HG03571 (cell line): Measurements from ENCODE around the gene GABRR2.
"Not testable (repeated sequence)": the region's sequence is repeated elsewhere in the genome, so short reads cannot be mapped to it uniquely, and the experiment has no call there.

Experiments used
- ATAC-seq: cut with Tn5 transposase; IDR thresholded peaks from one replicate; pipeline ENCODE4 v1.9.1; 2021; ENCODE audit not compliant: unreplicated experiment

Gene GABRR2

GRCh38 chr6:89328976-89329375, 13.9 kb upstream of the GABRR2 start:
- ATAC-seq = no peak

DNA sequence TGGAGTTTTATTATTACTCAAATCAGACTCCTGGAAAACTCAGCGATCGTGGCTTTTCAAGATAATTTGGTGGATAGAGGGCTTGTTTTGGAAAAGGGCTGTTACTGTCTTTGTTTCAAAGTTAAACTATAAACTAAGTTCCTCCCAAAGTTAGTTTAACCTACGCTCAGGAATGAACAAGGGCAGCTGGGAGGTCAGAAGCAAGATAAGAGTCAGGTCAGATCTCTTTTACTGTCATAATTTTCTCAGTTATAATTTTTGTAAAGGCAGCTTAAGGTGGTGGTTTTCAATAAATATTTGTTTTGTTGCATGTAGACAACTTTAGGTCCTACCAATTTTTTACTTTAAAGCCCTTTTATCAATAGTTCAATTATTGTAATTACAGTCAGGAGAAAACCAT, 9.2 kb upstream of the GABRR2 start:
- ATAC-seq = no peak

DNA sequence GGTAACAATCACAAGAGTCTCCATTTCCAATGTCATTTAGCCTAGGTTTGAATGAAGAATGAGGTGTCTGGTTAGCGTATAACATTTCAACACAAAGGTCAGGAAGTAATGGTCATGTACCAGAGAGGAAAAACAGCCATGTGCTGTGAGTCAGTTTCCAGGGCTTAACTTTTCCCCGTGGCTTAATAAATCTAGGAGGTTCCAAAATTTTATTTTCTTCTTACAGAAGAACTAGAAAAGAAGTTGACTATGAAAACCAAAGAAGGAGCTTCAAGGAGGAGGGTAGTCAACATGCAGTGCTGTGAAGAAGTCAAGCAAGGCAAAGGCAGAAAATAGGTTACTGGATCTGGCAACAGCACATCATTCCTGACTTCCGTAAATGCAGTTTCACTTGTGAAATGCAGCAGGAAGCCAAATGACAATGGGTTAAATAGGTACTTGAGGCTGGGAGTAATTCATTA, 8.4 kb upstream of the GABRR2 start:
- ATAC-seq = no peak

GRCh38 chr6:89321131-89321970, 6.3 kb upstream of the GABRR2 start:
- ATAC-seq = no peak

GRCh38 chr6:89320012-89320559, 5.0 kb upstream of the GABRR2 start:
- no peak for ATAC-seq

DNA sequence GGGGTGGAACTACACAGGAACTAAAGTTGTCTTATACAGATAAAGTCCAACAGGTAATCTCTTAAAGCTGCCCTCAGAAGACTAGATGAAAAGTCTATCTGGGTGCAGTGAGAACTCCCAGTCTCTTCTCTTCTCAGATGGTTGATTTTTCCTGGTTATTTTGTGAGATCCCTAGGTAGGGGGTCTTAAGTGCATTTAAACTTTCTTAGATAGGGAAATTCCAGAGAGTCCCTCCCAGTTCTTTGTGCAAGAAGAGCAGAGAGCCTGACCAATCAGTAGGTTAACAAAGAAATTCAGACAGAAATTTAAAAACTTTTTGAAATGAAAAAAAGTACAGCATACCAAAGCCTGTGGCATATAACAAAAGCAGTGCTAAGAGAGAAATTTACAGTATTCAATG, 2.0 kb upstream of the GABRR2 start:
- no peak for ATAC-seq

GRCh38 chr6:89314692-89315091, 407 bp downstream of the GABRR2 start:
- ATAC-seq = no peak

DNA sequence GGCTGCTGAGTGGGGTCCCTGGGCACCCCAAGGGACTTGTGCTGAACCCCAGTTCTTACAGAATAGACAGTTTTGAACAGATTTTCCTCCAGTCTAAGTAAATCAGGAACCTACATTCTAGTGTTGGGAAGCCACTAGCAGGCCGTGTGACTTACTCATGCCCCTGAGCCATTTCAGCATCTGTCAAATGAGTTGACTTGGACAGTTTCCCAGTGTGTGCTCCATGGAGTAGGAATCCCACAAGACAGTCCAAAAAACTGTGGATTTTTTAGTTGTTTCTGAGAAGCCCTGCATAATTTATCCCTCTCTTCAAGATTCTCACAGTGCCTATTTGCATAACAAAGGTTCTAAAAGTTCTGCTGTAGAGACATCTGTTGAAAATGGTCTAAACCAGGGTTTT, 2.1 kb downstream of the GABRR2 start:
- ATAC-seq = no peak

- no peak for ATAC-seq
These were observed 3.1 kb downstream of the GABRR2 start for GRCh38 chr6:89311853-89312531.

DNA sequence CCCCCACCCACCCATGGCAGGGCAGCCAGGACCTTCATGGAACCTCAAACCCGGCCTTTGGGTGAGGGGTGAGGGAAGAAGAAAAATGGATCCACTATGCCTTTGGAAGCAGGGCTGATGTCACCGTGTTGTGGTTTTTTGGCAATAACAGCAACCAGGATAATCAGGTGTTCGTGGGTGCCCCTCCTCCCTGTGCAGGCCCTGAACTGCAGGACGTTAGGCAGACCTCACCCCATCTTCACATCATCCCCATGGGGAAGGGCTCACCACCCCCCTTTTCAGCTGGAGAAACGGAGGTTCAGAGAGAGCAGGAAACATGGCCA, 3.6 kb downstream of the GABRR2 start:
- no peak for ATAC-seq

DNA sequence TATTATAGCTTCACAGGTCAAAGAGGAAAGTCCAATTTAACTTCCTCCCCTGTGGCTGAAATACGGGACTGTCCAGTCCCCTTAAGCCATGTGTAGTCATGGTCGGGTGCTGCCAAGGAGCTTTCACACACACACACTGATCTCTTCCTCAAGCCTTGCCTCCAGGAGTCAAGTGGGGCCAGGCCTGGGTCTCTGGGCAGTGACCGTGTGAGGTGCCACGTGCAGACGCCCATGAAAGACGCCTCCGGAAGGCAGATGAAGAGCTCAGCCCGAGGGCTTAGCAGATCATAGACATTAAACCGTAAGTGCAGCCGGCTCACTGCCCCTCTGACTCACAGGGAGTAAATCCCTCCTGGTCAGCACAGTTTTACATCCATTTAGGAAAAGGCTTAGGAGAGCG, 4.2 kb downstream of the GABRR2 start:
- no peak for ATAC-seq

- ATAC-seq = no peak
These were observed 6.3 kb downstream of the GABRR2 start for GRCh38 chr6:89308525-89309395.

- ATAC-seq = not testable (repeated sequence)
These were observed 10.6 kb downstream of the GABRR2 start for GRCh38 chr6:89304517-89304916.

DNA sequence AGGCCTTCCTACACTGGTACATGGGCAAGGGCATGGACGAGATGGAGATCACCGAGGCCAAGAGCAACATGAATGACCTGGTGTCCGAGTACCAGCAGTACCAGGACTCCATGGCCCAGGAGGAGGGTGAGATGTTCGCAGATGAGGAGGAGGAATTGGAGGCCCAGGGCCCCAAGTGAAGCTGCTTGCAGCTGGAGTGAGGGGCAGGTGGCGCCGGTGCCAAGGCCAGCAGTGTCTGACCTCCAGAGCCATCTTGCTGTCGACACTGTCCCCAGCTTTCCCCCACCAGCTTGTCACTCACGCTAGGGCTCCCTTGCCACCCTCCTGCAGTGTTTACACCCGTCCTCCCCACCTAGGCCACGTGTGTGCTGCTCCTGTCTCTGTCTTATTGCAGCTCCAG, 12.2 kb downstream of the GABRR2 start:
- no peak for ATAC-seq

- no peak for ATAC-seq
These were observed 12.8 kb downstream of the GABRR2 start for GRCh38 chr6:89302195-89302770.

DNA sequence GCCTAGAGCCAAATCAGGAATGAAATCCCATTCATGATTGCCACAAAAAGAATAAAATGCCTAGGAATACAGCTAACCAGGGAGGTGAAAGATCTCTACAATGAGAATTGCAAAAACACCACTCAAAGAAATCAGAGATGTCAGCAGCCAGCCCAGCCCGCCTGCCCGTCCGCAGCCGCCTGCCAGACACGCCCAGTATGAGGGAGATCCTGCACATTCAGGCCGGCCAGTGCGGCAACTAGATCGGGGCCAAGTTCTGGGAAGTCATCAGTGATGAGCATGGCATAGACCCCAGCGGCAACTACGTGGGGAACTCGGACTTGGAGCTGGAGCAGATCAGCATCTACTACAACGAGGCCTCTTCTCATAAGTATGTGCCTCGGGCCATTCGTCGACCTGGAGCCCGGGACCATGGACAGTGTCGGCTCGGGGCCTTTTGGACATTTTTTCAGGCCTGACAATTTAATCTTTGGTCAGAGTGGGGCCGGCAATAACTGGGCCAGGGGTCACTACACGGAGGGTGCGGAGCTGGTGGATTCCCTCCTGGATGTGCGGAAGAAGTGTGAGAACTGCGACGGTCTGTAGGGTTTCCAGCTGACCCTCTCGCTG, 13.4 kb downstream of the GABRR2 start:
- ATAC-seq = no peak

- ATAC-seq = no peak
These were observed 15.6 kb downstream of the GABRR2 start for GRCh38 chr6:89299466-89299850.

DNA sequence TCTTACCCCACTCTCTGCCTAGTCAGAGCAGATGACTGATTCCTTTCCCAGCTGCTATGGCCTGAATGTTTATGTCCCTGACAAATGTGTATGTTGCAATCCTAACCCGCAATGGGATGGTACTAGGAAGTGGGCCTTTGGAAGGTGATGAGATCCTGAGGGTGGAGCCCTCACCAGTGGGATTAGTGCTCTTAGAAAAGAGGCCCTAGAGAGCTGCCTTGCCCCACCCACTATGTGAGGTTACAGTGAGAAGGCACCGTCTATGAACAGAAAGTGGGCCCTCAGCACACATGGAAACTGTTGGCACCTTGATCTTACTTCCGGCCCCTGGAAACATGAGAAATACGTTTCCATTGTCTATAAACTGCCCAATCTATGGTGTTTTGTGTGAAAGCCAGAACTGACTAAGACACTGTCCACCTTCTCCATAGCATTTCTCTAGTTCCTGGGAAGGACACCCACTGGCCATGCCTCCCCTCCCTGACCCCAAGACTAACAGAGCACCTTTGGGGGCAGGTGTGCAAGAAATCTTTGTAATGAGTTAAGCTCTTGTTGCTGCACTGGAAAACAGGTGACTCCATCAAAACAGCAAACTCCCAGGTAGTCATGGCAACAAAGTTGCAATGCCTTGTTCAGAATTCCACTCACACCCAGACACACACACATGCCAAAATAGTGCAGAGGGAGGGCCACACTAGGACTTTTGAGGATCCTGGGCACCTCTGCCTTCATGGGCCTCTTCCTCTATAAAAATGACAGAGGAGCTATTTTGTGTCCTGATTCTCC, 16.2 kb downstream of the GABRR2 start:
- ATAC-seq = no peak

DNA sequence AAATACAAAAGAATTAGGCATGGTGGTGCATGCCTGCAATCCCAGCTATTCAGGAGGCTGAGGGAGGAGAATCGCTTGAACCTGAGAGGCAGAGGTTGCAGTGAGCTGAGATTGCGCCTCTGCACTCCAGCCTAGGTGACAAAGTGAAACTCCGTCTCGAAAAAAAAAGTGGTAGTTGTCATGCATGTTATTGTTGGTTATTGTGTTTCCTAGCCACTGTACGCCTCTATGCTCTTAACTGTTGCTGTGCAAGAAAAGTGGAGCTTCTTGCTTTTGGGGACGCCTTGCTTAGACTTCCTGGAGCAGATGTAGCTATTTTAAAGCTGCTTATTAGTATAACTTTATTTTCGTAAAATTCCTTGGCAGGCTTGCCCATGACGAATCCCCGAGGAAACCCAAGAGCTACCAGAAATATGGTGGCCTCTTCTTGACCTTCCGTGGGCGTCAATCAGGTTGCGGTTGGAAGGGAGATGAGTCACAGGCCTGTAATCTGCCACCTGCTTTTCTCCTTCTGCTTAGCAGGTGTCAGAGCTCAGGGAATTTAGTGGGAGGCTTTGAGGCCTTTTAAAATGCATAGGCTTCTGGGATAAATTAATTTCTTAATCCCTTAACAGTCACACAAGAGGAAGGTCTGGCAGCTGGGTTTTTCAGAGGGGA, 17.3 kb downstream of the GABRR2 start:
- peak; percentile 75 for ATAC-seq
